ENCODE measurements around the gene CEP104.

CEP104 gene

DNA sequence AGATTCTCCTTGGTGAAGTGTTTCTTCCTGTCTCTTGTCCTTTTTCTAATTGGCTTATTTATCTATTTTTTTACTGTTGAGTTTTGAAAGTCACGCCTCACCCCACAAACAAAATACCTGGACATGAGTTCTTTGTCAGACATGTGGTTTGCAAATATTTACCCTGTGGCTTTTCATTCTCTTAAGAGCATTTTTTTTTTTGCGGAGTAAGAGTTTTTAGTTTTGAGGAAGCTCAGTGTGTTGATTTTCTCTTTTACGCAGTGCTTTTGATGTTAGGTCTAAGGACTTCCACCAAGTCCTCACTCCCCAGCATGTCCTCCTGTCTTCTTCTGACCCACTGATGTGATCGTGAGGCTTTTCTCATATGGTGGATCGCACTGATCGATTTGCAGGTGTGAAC lies 7.9 kb upstream of the CEP104 start:
- DNase-seq: no peak

- DNase-seq: no peak
Measured at GRCh38 chr1:3863231-3863935, 6.4 kb upstream of the CEP104 start.

DNA sequence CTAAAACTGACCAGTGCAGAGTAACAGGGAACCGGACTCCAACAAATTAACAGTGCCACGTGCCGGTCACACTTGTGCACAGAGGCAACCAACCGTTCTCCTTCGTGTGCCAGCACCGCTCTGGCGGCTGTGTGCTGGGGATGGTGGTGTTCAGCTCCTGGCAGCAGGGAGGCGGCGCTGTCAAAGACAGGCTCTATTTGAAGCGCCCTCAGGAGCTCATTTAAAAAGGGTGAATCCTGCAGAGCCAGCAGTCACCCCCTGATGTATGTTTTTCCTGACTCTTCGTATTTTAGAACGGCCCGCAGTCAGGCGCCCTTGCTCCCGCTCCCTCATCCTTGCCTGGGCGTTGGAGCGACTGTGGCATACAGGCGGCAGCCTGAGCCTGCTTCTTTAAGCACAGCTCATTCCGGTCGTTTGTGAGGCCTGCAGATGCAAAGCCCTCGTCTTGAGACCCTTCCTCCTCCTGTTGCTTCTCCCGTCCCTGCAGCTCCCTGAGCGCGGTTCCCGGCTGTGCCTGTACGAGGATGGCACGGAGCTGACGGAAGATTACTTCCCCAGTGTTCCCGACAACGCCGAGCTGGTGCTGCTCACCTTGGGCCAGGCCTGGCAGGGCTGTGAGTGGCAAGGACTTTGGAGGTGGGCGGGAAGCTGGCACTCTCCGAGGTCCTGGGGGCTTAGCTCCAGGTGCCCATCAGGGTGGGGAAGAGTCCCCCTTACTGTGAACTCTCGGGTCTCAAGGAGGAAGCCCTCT lies 1.4 kb upstream of the CEP104 start:
- DNase-seq: peak; percentile 8

DNA sequence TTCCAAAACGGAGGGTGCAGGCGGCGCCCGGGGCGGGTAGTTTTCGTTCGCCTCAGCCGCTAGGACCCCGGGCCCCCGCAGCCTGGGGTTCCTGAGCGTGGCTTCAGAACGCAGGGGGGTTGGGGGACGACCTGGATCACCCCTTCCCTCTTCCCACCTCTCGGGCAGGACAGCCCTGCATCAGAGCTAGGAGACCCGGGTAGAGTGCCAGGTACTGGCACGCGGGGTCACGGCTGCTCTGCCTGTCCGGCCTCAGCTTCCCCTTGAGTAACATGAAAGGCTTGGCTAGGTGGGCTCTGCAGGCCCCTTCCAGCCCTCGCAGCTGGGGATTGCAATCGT lies 749 bp upstream of the CEP104 start:
- no peak for DNase-seq

DNA sequence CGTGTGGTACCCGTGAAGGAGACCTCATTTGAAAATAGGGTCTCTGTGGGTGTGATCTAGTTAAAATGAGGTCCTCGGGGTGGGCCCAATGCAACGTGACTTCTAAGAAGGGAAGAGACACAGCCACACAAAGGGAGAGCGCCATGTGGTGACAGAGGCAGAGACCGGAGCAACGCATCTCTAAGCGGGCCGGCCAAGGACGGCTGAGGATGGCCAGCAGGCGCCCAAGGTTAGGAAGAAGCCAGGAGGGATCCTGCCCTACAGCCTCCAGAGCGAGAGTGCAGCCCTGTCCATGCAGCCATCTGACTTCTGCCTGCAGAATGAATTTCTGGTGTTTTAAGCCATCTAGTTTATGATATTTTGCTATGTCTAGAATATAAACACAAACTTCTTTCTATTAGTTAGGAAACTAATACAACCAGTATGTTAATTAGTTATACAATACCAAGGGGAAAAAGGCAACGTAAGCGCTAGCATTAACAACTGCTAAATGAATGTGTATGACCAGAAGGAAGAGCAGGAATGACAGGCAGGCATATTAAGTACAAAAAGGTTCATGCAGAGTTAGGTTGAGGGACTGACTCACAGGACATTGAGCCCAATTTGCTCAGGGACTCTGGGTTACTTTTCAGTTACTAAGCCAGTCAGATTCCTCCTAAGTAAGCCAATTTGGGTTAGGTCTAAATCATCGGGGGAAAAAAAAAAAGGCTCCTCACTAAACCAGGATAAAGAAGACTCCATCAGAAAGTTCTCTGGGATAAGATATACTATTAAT lies 4.1 kb downstream of the CEP104 start:
- DNase-seq: no peak

DNA sequence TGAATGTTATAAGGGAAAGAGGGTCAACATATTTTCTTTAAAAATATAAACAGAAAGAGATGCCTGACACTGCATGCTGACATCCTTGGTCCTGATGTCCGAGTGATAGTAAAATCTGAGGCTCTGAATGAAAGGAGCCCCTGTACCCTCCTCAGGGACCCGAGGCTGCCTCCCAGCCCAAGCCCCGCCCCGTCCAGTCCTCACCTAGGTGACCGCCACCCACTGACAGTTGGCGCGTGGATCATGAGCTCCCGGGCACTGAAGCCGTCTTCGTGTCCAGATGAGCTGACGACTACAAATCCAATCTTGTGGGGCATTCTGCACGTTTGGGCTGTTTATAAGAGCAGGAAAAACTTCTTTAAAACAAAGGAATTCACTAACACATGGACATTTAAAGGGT lies 4.9 kb downstream of the CEP104 start:
- no peak for DNase-seq

DNA sequence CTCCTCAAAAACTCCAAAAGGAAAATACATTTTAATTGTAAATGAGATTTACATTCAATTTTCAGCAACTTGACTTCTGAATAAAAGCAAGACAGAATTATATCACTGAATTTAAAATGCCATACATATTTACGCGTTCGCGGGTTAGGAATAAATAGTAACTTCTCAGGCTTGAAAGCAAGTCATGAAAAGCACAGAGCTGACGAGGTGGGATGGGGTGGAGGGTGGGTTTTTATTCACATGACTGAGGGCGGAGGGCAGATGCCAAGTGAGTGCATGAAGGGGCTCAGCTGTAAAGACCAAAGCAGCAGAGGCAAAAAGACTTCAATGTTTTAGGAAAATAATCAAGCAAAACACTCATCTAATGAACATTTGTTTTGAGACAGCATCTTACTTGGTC lies 5.7 kb downstream of the CEP104 start:
- no peak for DNase-seq

- no peak for DNase-seq
Measured at GRCh38 chr1:3850857-3851256, 6.2 kb downstream of the CEP104 start.

DNA sequence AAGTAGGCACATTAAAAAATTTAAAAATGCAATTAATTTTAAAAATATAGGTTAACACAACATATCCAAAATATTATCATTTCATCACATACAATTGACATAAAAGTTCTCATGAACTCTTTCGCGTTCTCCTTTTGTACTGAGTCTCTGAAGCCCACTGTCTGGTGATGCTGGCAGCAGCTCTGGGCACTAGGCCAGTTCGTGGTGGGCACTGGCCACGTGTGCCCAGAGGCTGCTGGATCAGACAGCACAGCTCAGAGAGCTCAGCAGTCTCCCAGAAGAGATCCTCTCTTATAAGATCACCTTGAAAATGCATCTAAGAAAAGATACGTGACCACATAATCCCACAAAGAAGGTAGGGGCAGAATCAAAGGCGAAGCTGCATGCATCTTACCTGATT lies 9.9 kb downstream of the CEP104 start:
- no peak for DNase-seq

- no peak for DNase-seq
Measured at GRCh38 chr1:3846541-3846940, 10.5 kb downstream of the CEP104 start.

GRCh38 chr1:3842912-3843311 lies 14.1 kb downstream of the CEP104 start:
- DNase-seq: no peak

GRCh38 chr1:3841491-3841890 lies 15.5 kb downstream of the CEP104 start:
- no peak for DNase-seq

- DNase-seq: no peak
Measured at GRCh38 chr1:3838788-3839187, 18.2 kb downstream of the CEP104 start.

- no peak for DNase-seq
Measured at GRCh38 chr1:3837685-3838084, 19.3 kb downstream of the CEP104 start.

DNA sequence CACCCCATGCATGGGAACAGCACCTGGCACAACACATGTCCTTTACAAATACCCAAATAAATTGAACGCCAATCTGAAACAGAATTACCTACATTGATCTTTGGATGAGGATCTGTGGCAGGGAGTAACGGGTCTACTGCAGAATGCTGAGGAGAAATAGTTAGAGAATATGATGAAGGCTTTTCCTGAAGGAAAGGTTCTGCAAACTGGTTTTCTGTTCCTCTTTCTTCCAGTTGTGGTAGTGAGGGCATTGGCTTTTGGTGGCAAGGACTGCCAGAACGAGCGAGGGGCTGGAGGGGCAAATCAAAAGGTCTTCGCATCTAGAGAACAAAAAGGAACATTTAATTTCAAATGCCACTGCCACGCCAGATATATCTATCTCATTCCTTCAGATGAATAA lies 19.8 kb downstream of the CEP104 start:
- no peak for DNase-seq

- DNase-seq: no peak
Measured at GRCh38 chr1:3836421-3836820, 20.6 kb downstream of the CEP104 start.

DNA sequence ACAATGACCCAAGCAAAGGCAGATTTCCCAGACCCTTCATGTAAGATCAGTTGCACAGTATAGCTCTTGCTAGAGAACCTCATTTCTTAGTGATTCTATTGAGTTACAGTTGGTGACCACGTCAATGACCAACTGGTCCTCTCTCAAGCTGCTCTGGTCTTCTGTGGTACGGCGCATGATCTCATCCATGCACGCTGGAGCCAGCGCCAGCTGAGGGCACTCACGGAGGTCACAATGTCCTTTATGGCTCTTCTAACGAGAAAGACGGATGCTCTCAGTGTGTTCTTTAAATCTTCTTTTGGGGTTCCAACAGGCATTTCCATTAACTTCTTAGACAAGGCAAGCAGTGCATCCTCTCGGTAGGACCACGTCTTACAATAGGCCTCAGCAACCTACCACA lies 22.3 kb downstream of the CEP104 start:
- DNase-seq: no peak

DNA sequence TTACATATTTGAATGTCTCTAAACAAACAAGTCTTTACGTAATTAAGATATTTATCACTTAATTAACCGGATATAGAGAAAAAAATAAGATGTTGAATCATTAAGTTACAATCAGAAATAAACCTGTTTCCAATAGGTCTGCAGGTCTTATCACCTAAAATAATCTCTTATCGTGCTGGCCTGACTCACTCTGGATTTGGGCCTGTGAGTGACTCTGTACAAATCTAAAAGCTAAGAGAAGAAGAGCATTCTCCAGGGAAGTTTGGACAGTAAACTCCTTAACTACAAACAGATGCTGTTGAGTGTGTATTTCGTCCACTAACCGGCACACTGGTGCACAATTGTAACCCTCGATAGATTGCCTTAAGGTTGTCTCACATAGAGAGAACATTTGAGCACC lies 25.3 kb downstream of the CEP104 start:
- DNase-seq: no peak

DNA sequence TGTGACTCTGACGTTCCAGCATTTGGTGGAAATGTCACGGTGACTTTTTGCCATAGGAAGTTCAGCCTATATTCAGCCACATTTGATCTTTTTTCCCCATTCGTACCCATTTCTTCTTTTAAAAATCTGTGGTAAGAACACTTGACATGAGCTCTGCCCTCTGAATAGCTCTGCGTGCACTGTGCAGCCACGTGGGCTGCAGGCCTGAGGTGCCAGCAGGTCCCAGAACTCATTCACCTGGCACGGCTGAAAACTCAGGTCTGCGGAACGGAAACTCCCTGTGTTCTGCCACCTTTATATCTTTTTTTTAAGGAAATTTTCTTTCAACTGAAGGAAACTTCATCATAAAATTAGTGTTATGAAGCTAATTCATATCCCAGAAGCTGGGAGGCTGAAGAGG lies 28.6 kb downstream of the CEP104 start:
- no peak for DNase-seq

DNA sequence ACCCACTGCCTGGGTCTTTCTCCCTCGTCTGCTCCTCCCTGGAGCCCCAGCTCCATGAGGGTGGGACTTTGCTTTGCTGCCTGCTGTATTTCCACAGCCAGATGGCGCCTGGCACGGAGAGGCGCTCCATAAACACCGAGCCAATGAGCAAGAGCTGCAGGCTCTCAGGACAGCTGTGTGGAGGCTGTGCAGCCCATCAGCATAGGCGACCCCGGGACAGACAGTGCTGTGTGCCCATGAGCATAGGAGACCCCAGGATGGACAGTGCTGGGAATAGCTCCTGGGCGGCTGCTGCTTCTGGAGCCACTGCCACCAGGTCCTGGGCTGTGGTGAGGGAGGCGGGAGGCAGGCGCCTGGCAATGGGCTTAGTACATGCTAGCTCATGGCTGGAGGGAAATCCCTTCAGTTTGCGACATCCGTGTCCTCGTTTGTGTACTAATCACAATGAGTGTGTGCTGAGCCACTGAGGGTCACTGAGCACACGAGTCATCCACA lies 29.2 kb downstream of the CEP104 start:
- no peak for DNase-seq

- DNase-seq: no peak
Measured at GRCh38 chr1:3825356-3825755, 31.7 kb downstream of the CEP104 start.

- no peak for DNase-seq
Measured at GRCh38 chr1:3824650-3825049, 32.4 kb downstream of the CEP104 start.

DNA sequence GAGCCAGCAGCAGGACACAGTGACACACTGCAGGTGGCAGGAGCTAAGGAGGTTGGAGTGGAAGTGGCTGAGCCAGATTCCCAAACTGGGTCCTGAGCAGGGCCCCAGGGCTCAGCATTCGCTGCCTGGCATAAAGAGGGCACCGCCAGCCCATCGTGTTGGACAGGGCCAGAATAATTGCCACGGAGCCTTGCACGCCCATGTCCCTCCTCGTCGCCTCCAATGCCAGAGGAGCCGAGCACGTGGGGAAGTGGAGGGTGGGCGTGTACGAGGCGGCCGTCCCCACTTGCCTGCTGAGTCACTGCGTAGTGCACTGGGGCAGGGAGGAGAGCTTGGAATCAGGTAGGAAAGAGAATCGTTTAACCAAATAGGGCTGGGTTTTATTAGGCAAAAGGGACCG lies 34.6 kb downstream of the CEP104 start:
- DNase-seq: no peak

DNA sequence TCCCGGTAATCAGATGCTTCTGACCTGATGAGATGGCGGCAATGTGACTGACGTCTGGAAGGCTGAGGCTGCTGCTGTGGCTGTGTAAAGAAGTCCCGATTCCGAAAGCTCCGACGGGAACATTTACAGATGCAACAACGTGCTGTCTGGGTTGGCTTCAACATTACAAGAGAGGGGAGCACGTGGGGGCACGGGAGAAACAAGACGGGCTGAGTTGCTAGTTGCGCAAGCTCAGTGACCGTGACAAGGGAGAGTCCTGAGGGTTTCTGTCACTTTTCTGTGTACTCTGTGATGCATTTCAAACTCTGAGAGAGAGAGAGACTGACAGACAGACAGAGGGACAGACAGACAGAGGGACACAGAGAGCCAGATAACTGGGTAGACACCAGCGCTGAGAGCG lies 35.1 kb downstream of the CEP104 start:
- DNase-seq: no peak
